Body of pancreas (tissue), 4 donors: ENCODE data around the gene PEX14.

Experiments
- CTCF ChIP-seq, 7 experiments: fragments of 450-650 bp in 4 of 7; fragments of 200-600 bp in 3 of 7; sonication (generic) in 3 of 7; IDR thresholded peaks; one replicate each; pipeline ENCODE4 v1.5.1; 2016 to 2019; ENCODE audit warnings: antibody characterized with exemption in 7 of 7
- POLR2A ChIP-seq, 3 donors: fragments of 450-650 bp; IDR thresholded peaks; one replicate each; pipeline ENCODE4 v1.6.1; 2016; ENCODE audit warnings: antibody characterized with exemption in 3 of 3, mild to moderate bottlenecking in 2 of 3

- TF ChIP-seq CTCF (IDR thresholded peaks at IDR 0.05), result no peak
- TF ChIP-seq POLR2A (IDR thresholded peaks at IDR 0.05), result no peak
These were observed 27.5 kb downstream of the PEX14 start for GRCh38 chr1:10502206-10502605.
